ENCODE data around the gene BHLHE41. TPM values are rescaled to one million over a fixed set of nuclear protein-coding genes. Genes with fewer than 3 reads are reported as not detected.

Gene BHLHE41
- total and polyA plus RNA-seq, 2 of the 8 experiments (the other 6 are each of a cell fraction or from before 2014, with no cell fraction given) = 1.1 to 3.4 TPM

DNA sequence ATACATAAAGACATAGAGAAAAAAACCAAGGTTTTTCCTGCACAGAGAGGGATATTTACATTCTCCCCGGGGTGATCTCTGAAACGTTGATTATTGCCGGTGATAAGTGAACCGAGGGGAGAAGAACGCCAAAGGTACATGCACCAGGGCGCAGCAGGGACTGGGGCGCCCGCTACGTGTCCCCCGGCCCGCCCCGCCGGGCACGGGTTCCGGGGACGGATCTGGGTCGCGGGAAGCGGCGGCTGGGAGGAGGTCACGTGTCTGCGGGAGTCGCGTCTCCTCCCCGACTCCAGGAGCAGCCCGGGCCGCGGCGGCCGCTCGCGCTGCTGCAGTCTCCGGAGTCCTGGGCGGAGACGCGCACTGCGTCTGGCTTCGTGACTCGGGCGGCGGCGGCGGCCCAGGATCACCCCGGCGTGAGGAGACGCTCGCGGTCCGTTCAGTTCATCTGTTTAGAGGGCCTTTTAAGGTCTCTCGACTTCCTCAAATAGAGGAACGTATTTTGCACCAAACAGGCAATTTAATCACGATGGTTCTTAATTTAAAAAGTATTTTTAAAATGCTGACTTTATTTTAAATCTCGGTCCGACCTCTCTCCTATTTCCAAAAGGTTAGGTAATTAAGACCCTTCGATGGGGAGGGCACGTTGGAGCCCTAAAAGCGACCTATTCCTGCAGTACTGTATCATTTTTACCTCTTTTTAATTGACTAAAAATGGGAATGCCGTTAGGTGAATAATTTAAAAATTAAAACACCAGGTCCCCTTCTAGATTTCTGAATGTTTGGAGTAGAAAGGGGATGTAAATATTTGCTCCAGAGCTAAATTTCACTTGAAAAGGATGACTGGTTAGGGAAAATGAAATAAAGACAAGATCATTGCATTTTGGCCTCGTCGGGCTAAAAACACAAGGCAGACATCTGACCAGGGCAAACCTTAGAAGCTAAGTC, 1.8 kb upstream of the BHLHE41 start:
- WGBS, 2 experiments (ENCODE audit: extremely low coverage in 1 of 2, insufficient coverage in 1 of 2, insufficient read length in 1 of 2, insufficient replicate concordance in 2 of 2, low coverage in 1 of 2, low lambda C conversion rate in 2 of 2, missing lambda C conversion rate in 1 of 2) = 4% methylated on average over 49 of the region's 60 CpGs; no CpG with 5 or more reads in 1 of the 2 experiments
- POLR2A ChIA-PET (ENCODE audit: partially characterized antibody) = interaction anchor here (0.8 to 4.7 kb wide), 2 partner anchors 12 to 69 kb away, joined by 3 to 42 read pairs; no protein-coding TSS in a partner anchor
- TF ChIP-seq KDM4A (IDR thresholded peaks at IDR 0.05; ENCODE audit: low read depth, low read length, severe bottlenecking) = peak; percentile 58
- peak; percentile 32 for TF ChIP-seq TAF7 (optimal IDR thresholded peaks at IDR 0.05; ENCODE audit: borderline replicate concordance, low read depth, low read length)
- peak; percentile 45; the same call in 1 of the 2 replicates for TF ChIP-seq RBBP5 (IDR thresholded peaks at IDR 0.05; ENCODE audit: borderline replicate concordance, low read depth, low read length)
- TF ChIP-seq TCF12 (IDR thresholded peaks at IDR 0.05; ENCODE audit: low read depth, low read length) = no peak
- 0 out of 4 replicates have a peak, but pooled peaks of 1 of the 2 experiments have one; percentile 21 for TF ChIP-seq HDAC2 (IDR thresholded peaks at IDR 0.05; ENCODE audit: borderline replicate concordance in 1 of 2, low read depth in 2 of 2, low read length in 2 of 2)
- peak; percentile 2 to 28; a peak in 1 of 4 replicates for TF ChIP-seq RAD21 (IDR thresholded peaks at IDR 0.05 in 1 of 2, conservative IDR thresholded peaks at IDR 0.05 in 1 of 2; ENCODE audit: low read depth in 2 of 2, low read length in 2 of 2)
- TF ChIP-seq, protein P1, sequence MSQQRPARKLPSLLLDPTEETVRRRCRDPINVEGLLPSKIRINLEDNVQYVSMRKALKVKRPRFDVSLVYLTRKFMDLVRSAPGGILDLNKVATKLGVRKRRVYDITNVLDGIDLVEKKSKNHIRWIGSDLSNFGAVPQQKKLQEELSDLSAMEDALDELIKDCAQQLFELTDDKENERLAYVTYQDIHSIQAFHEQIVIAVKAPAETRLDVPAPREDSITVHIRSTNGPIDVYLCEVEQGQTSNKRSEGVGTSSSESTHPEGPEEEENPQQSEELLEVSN (IDR thresholded peaks at IDR 0.05) = peak; percentile 54
- peak; percentile 24 for TF ChIP-seq ASH2L (IDR thresholded peaks at IDR 0.05; ENCODE audit: low read length)

More for the DNA sequence above, 1.8 kb upstream of the BHLHE41 start:
- no peak overlapping the region for H2BK15ac ChIP-seq (ENCODE audit: low read length)
- H3K18ac ChIP-seq (ENCODE audit: extremely low read depth, low read length) = peak overlapping the region; percentile 71; the same call in 1 of the 2 replicates
- H2AK5ac ChIP-seq (ENCODE audit: low read depth, low read length) = no peak overlapping the region
- no peak overlapping the region for H3K27ac ChIP-seq (ENCODE audit: low read depth, low read length)
- peaks cover 43 to 79% (median 63%) of the 10 kb centered on the region in 4 experiments for H3K27me3 ChIP-seq (replicated peaks in 1 of 4; ENCODE audit: control insufficient read depth in 3 of 4, extremely low read depth in 1 of 4, insufficient read depth in 3 of 4, low read length in 3 of 4)
- no peaks in the 10 kb centered on the region for H3K79me1 ChIP-seq (ENCODE audit: low read depth, low read length)
- H2BK12ac ChIP-seq (ENCODE audit: low read depth, low read length) = no peak overlapping the region
- H3K4me1 ChIP-seq (replicated peaks in 1 of 4; ENCODE audit: control insufficient read depth in 3 of 4, insufficient read depth in 4 of 4, low read length in 3 of 4) = peaks cover 0 to 14% (median 8%) of the 10 kb centered on the region in 4 experiments; a peak in 6 of 7 replicates
- H3K9me3 ChIP-seq (ENCODE audit: insufficient read depth in 2 of 2, low read depth in 1 of 2, low read length in 1 of 2) = no peaks in the 10 kb centered on the region
- DNase-seq (ENCODE audit: low read depth in 1 of 2, low spot score in 2 of 2) (peak in 1 of 2 experiments; percentile 85), FAIRE-seq (no peak)
- H4K5ac ChIP-seq (ENCODE audit: insufficient read length, low read depth, low read length) = no peak overlapping the region
- peak overlapping the region; percentile 55 to 81 (median 66) for H3K4me3 ChIP-seq (ENCODE audit: extremely low read depth in 1 of 4, insufficient read depth in 2 of 4, low read depth in 3 of 4, low read length in 4 of 4)
- H3K4me2 ChIP-seq (ENCODE audit: insufficient read depth in 1 of 2, low read depth in 2 of 2, low read length in 2 of 2) = peak overlapping the region; percentile 85 to 99
- peaks cover 22% of the 10 kb centered on the region; the same call in 1 of the 2 replicates for H3K23me2 ChIP-seq (ENCODE audit: low read depth, low read length)
- H3K36me3 ChIP-seq (ENCODE audit: control insufficient read depth in 2 of 4, insufficient read depth in 4 of 4, low read length in 3 of 4) = peaks cover 0 to 5% (median 0%) of the 10 kb centered on the region in 4 experiments; a peak in 1 of 8 replicates
- H3K79me2 ChIP-seq (ENCODE audit: control insufficient read depth in 1 of 2, insufficient read depth in 2 of 2, low read length in 2 of 2) = no peaks in the 10 kb centered on the region
- no peak overlapping the region for H2BK20ac ChIP-seq (ENCODE audit: low read length)
- CTCF ChIA-PET (ENCODE audit: partially characterized antibody) = interaction anchor here (0.7 to 1.4 kb wide), 5 partner anchors 11 to 467 kb away, joined by 3 to 5 read pairs (median 3); no protein-coding TSS in a partner anchor
- no peaks in the 10 kb centered on the region for H4K20me1 ChIP-seq (replicated peaks in 1 of 2; ENCODE audit: control insufficient read depth in 1 of 2, insufficient read depth in 2 of 2, low read length in 2 of 2)
- no peak overlapping the region for H3K4ac ChIP-seq (replicated peaks; ENCODE audit: insufficient read length, low read depth, low read length)
- no peak overlapping the region for H3K23ac ChIP-seq (ENCODE audit: insufficient read length)
- no peak overlapping the region for H2BK120ac ChIP-seq (replicated peaks; ENCODE audit: low read depth, low read length)
- H4K91ac ChIP-seq (replicated peaks; ENCODE audit: insufficient read length, low read length) = no peak overlapping the region
- no peak overlapping the region for H3K56ac ChIP-seq (replicated peaks; ENCODE audit: insufficient read length, low read depth, low read length)
- H2BK5ac ChIP-seq (ENCODE audit: low read depth, low read length) = no peak overlapping the region
- H3K14ac ChIP-seq (ENCODE audit: insufficient read length) = no peak overlapping the region
- H3K9ac ChIP-seq (replicated peaks in 1 of 4; ENCODE audit: extremely low read depth in 1 of 4, low read depth in 3 of 4, low read length in 3 of 4) = no peak overlapping the region; a peak in 1 of 7 replicates
- no peak overlapping the region for H2AFZ ChIP-seq (ENCODE audit: low read length)
- no peak overlapping the region for H4K8ac ChIP-seq (ENCODE audit: extremely low read depth, insufficient read depth, low read length)

Data from H1 (cell line).